GM12878 (cell line): ENCODE results near the gene DNAJB8. TPM values are rescaled to one million over a fixed set of nuclear protein-coding genes. Genes with fewer than 3 reads are reported as not detected.

Source experiments
- ATAC-seq: fragments of 200-7000 bp; cut with Tn5 transposase; 3 replicates; pipeline ENCODE4 v1.9.1; 2020; ENCODE audit warnings: mild to moderate bottlenecking, moderate library complexity
- BruUV-seq: library from RNA; stranded (reverse); fragments of 400-500 nt; replicated peaks from 2 replicates; lab custom pipeline; 2021; lab: Mats Ljungman, UMichigan
- CTCF ChIA-PET: fragments of 300-600 bp; sonication (Branson Sonifier 250); formaldehyde crosslinking; extraction: SDS; loops from one replicate; lab custom pipeline; 2021; ENCODE audit warnings: inconsistent platforms; lab: Yijun Ruan, JAX
- POLR2A ChIA-PET: fragments of 350-600 bp; formaldehyde crosslinking; extraction: SDS; loops from one replicate; lab custom pipeline; 2021; ENCODE audit warnings: inconsistent platforms; lab: Charles Lee
- RAD21 ChIA-PET: fragments of 300-600 bp; sonication (Branson Sonifier 250); formaldehyde crosslinking; loops from one replicate; lab custom pipeline; 2023; ENCODE audit warnings: antibody characterized with exemption; ENCODE audit not compliant: unreplicated experiment; lab: Charles Lee
- SMC1A ChIA-PET: fragments of 300-600 bp; sonication (Branson Sonifier 250); formaldehyde crosslinking; loops from one replicate; lab custom pipeline; 2023; ENCODE audit not compliant: unreplicated experiment, uncharacterized antibody; lab: Charles Lee
- DNase-seq: peaks from one replicate; pipeline ENCODE4 v3.0.0-alpha.2; 2011; ENCODE audit warnings: low read depth, low spot score
- FAIRE-seq: peaks from 3 replicates; lab custom pipeline; 2011; peaks lifted over from hg19 to GRCh38; lab: Jason Lieb, UNC
- H2AFZ ChIP-seq: 2 replicates; pipeline ENCODE4 v1.6.0; 2011; ENCODE audit warnings: low read depth, low read length, control low read depth; ENCODE audit not compliant: control insufficient read depth
- H3K27ac ChIP-seq: 2 replicates; pipeline ENCODE4 v1.5.1; 2011; ENCODE audit warnings: control low read depth; ENCODE audit not compliant: control insufficient read depth, insufficient read depth
- H3K27me3 ChIP-seq, 2 experiments: replicated peaks in 1 of 2; 2 replicates each; pipeline versions ENCODE4 v1.6.0 to v1.6.1; 2011; ENCODE audit warnings: low read length in 1 of 2; ENCODE audit not compliant: control insufficient read depth in 2 of 2, insufficient read depth in 2 of 2
- H3K36me3 ChIP-seq, 2 experiments: 2 replicates each; pipeline ENCODE4 v1.5.1; 2011; ENCODE audit warnings: low read length in 1 of 2; ENCODE audit not compliant: control insufficient read depth in 2 of 2, insufficient read depth in 2 of 2
- H3K4me1 ChIP-seq: 2 replicates; pipeline ENCODE4 v1.6.1; 2011; ENCODE audit warnings: mild to moderate bottlenecking, low read length, moderate library complexity, mixed read lengths; ENCODE audit not compliant: control insufficient read depth, insufficient read depth
- H3K4me2 ChIP-seq: 2 replicates; pipeline ENCODE4 v1.6.0; 2011; ENCODE audit warnings: control low read depth; ENCODE audit not compliant: control insufficient read depth, insufficient read depth
- H3K4me3 ChIP-seq: fragments of 200-600 bp; sonication (generic); 2 replicates; pipeline ENCODE4 v1.5.1; 2016
- H3K79me2 ChIP-seq: 2 replicates; pipeline ENCODE4 v1.6.0; 2011; ENCODE audit warnings: low read length; ENCODE audit not compliant: control insufficient read depth, insufficient read depth
- H3K9ac ChIP-seq: 2 replicates; pipeline ENCODE4 v1.8.0; 2011; ENCODE audit warnings: low read length, control low read depth, mixed read lengths; ENCODE audit not compliant: control insufficient read depth, insufficient read depth
- H3K9me3 ChIP-seq: replicated peaks from 3 replicates; pipeline ENCODE4 v1.5.1; 2011; ENCODE audit warnings: mild to moderate bottlenecking, low read length; ENCODE audit not compliant: control insufficient read depth, insufficient read depth
- H4K20me1 ChIP-seq: 2 replicates; pipeline ENCODE4 v1.6.0; 2011; ENCODE audit not compliant: control insufficient read depth, insufficient read depth
- BCL11A ChIP-seq: IDR thresholded peaks from 2 replicates; pipeline ENCODE4 v1.6.1; 2011; ENCODE audit warnings: low read depth, low read length
- BHLHE40 ChIP-seq, 2 experiments: fragments of 450-650 bp in 1 of 2; IDR thresholded peaks; 2 replicates each; pipeline ENCODE4 v1.6.1; 2011 to 2017; ENCODE audit warnings: low read depth in 2 of 2, borderline replicate concordance in 1 of 2, improper control_type of control experiment in 1 of 2, low read length in 1 of 2, mild to moderate bottlenecking in 1 of 2
- BRCA1 ChIP-seq: IDR thresholded peaks from 2 replicates; pipeline ENCODE4 v1.6.1; 2011; ENCODE audit warnings: low read depth, low read length, improper control_type of control experiment
- CHD2 ChIP-seq: IDR thresholded peaks from 2 replicates; pipeline ENCODE4 v1.6.1; 2011; ENCODE audit warnings: low read depth, low read length, improper control_type of control experiment, borderline replicate concordance
- CTCF ChIP-seq, 3 experiments: IDR thresholded peaks in 2 of 3; conservative IDR thresholded peaks in 1 of 3; 2 replicates each; pipeline ENCODE4 v1.5.1; 2011; ENCODE audit warnings: low read depth in 3 of 3, low read length in 3 of 3, mild to moderate bottlenecking in 3 of 3, control low read depth in 2 of 3, moderate library complexity in 2 of 3, inconsistent platforms in 1 of 3, mixed read lengths in 1 of 3; ENCODE audit not compliant: control insufficient read depth in 2 of 3, insufficient read depth in 1 of 3; ENCODE audit errors: extremely low read depth in 1 of 3
- HDAC2 ChIP-seq: fragments of 200-600 bp; sonication (generic); IDR thresholded peaks from 2 replicates; pipeline ENCODE4 v1.6.1; 2017
- JUNB ChIP-seq: IDR thresholded peaks from 2 replicates; pipeline ENCODE4 v1.6.1; 2016; ENCODE audit warnings: antibody characterized with exemption, mild to moderate bottlenecking
- KDM1A ChIP-seq: fragments of 200-600 bp; sonication (generic); IDR thresholded peaks from 2 replicates; pipeline ENCODE4 v1.6.1; 2016; ENCODE audit warnings: borderline replicate concordance
- MYC ChIP-seq: IDR thresholded peaks from 2 replicates; pipeline ENCODE4 v1.6.1; 2011; ENCODE audit warnings: mild to moderate bottlenecking, low read length, moderate library complexity, inconsistent platforms; ENCODE audit not compliant: insufficient read depth, insufficient replicate concordance, insufficient read length, severe bottlenecking
- NFYA ChIP-seq: IDR thresholded peaks from 2 replicates; pipeline ENCODE4 v1.6.1; 2011; ENCODE audit warnings: low read depth, mild to moderate bottlenecking, low read length, improper control_type of control experiment, borderline replicate concordance
- RAD21 ChIP-seq: IDR thresholded peaks from 2 replicates; pipeline ENCODE4 v1.6.1; 2011; ENCODE audit warnings: mild to moderate bottlenecking, low read depth, low read length, moderate library complexity; ENCODE audit not compliant: insufficient read depth
- SMAD5 ChIP-seq: IDR thresholded peaks from 2 replicates; pipeline ENCODE4 v1.6.1; 2016; ENCODE audit warnings: antibody characterized with exemption, low read depth
- SP1 ChIP-seq: IDR thresholded peaks from one replicate; pipeline ENCODE4 v1.6.1; 2011; ENCODE audit warnings: low read depth, low read length
- ZBED1 ChIP-seq: IDR thresholded peaks from 2 replicates; pipeline ENCODE4 v1.6.1; 2016; ENCODE audit warnings: borderline replicate concordance
- WGBS: methylation state at CpG from one replicate; pipeline ENCODE4 v1.1.6; 2016; ENCODE audit warnings: low lambda C conversion rate; ENCODE audit not compliant: insufficient replicate concordance, insufficient coverage; ENCODE audit errors: missing lambda C conversion rate; 5-methylcytosine and 5-hydroxymethylcytosine counted together
- in situ Hi-C: fragments of 300-500 bp; cut with MboI; formaldehyde crosslinking; loops from 9 replicates; pipeline ENCODE4 v1.14.3; 2018; ENCODE audit warnings: mixed read lengths
- intact Hi-C: fragments of 100-400 bp; cut with micrococcal nuclease; formaldehyde crosslinking; loops from one replicate; pipeline ENCODE4 v1.14.2; 2022; ENCODE audit not compliant: unreplicated experiment
- polyA plus RNA-seq, 11 experiments: library from polyadenylated mRNA; depleted of rRNA in 4 of 11; unstranded in 6 of 11; stranded (reverse) in 5 of 11; fragments of >200 nt; fragmentation: Nextera tagmentation in 4 of 11; fragmentation: Illumina TruSeq in 1 of 11; extraction: Ambion mirVana in 4 of 11; extraction: Trizol in 1 of 11; gene quantifications; 1 replicate in 1 of 11; 2 replicates in 10 of 11; pipeline versions ENCODE4 v1.2.1 to v1.2.3, GENCODE V29; 2011 to 2016; ENCODE audit warnings: inconsistent platforms in 2 of 11, missing spikeins in 2 of 11, low read depth in 1 of 11
- total RNA-seq, 4 experiments: library from RNA; depleted of rRNA in 3 of 4; stranded (reverse); fragments of >200 nt in 3 of 4; fragmentation: Illumina TruSeq in 1 of 4; extraction: Trizol in 1 of 4; gene quantifications; 2 replicates each; pipeline versions ENCODE4 v1.2.1 to v1.2.3, GENCODE V29; 2013 to 2021

Gene DNAJB8
- total and polyA plus RNA-seq, 10 of the 15 experiments (the other 5 are each of a cell fraction or from before 2014, with no cell fraction given), result not detected

GRCh38 chr3:128481438-128481942 is 14.8 kb upstream of the DNAJB8 start:
- no peak for DNase-seq
- CTCF ChIA-PET, result no interaction called here
- H3K27me3 ChIP-seq, result peaks cover 7 to 12% of the 10 kb centered on the region in 2 experiments
- H4K20me1 ChIP-seq, result no peaks in the 10 kb centered on the region
- H3K9ac ChIP-seq, result no peak overlapping the region
- no peaks in the 10 kb centered on the region for H3K36me3 ChIP-seq
- H3K79me2 ChIP-seq, result no peaks in the 10 kb centered on the region
- BruUV-seq, result no TSS peak
- WGBS, result 29% methylated on average over 19 of the region's 19 CpGs
- H3K4me1 ChIP-seq, result no peaks in the 10 kb centered on the region
- no peaks in the 10 kb centered on the region for H3K9me3 ChIP-seq
- in situ Hi-C loops, result no loop called here
- H2AFZ ChIP-seq, result no peak overlapping the region
- RAD21 ChIA-PET, result no interaction called here
- H3K4me2 ChIP-seq, result no peak overlapping the region
- no peak overlapping the region for H3K27ac ChIP-seq
- SMC1A ChIA-PET, result no interaction called here
- POLR2A ChIA-PET, result no interaction called here
- FAIRE-seq, result no peak
- TF ChIP-seq JUNB (no peak), BRCA1 (no peak), NFYA (no peak), SMAD5 (no peak), ZBED1 (no peak), CHD2 (no peak)
- H3K4me3 ChIP-seq, result no peak overlapping the region
- intact Hi-C loops, result no loop called here
- ATAC-seq, result no peak

DNA sequence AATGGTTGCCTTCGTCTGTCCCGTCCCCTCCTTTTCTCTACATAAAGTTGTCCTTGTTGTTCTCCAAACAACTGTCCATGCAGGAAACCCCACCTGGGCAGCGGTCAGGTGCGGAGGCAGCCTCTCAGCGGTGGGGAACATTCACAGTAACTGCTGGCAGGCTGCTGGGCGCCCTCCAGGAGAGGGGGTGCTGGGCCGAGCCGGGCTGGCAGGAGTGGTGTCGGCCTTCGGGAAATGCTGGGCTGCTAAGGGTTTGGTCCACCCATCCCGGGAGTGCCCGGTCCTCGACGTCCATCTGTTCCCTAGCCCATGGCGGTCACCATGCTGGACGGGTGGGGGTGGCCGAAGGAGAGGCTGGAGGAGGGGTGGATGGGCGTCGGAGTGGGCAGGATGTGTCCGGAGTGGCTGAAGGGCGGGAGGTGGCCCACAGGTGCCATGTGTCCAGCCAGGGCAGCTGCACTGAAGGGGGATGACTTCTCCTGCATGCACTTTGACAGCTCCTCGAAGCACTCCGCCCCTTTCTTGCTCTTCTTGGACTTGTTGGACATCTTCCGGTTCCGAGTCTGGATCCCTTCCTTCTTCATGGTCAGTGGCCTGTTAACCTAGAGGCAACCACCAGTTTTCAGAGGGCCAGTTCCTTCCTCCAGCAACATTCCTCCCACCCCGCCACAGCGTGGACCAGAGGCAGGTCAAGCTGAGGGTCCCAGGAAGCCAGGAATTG is 14.2 kb upstream of the DNAJB8 start:
- ChIA-PET CTCF (no interaction called here), RAD21 (no interaction called here), POLR2A (no interaction called here), SMC1A (no interaction called here)
- Histone ChIP-seq H3K9me3 (no peaks in the 10 kb centered on the region), H4K20me1 (no peaks in the 10 kb centered on the region), H3K9ac (no peak overlapping the region), H2AFZ (no peak overlapping the region), H3K36me3 (no peaks in the 10 kb centered on the region), H3K4me3 (no peak overlapping the region), H3K4me1 (no peaks in the 10 kb centered on the region), H3K27me3 (peaks cover 7 to 12% of the 10 kb centered on the region in 2 experiments), H3K79me2 (no peaks in the 10 kb centered on the region), H3K27ac (no peak overlapping the region), H3K4me2 (no peak overlapping the region)
- no TSS peak for BruUV-seq
- FAIRE-seq, result no peak
- ATAC-seq, result no peak
- no peak for DNase-seq
- WGBS, result 34% methylated on average over 22 of the region's 27 CpGs
- in situ Hi-C loops (no loop called here), intact Hi-C loops (no loop called here)
- no peak for TF ChIP-seq SP1
- no peak for TF ChIP-seq BCL11A
- TF ChIP-seq BHLHE40 (IDR thresholded peaks at IDR 0.05; ENCODE audit: borderline replicate concordance in 1 of 2, low read depth in 2 of 2, low read length in 1 of 2), result no peak
- no peak for TF ChIP-seq RAD21
- no peak for TF ChIP-seq KDM1A
- no peak for TF ChIP-seq HDAC2
- TF ChIP-seq MYC, result no peak
- no peak for TF ChIP-seq CTCF (IDR thresholded peaks at IDR 0.05 in 2 of 3, conservative IDR thresholded peaks at IDR 0.05 in 1 of 3; ENCODE audit: control insufficient read depth in 2 of 3, extremely low read depth in 1 of 3, insufficient read depth in 1 of 3, low read depth in 3 of 3, low read length in 3 of 3)
